Measurements from ENCODE around the gene SRGAP3. TPM values are rescaled to one million over a fixed set of nuclear protein-coding genes. Genes with fewer than 3 reads are reported as not detected.

Gene SRGAP3
- total and polyA plus RNA-seq, 2 experiments from 2014 or later = 7.4 to 8.3 TPM

GRCh38 chr3:9244495-9245183, 4.8 kb downstream of the SRGAP3 start:
- Histone ChIP-seq H3K4me2 (no peak overlapping the region), H3K4me1 (ENCODE audit: insufficient read depth) (peaks cover 4% of the 10 kb centered on the region), H2AFZ (no peak overlapping the region), H3K4me3 (no peak overlapping the region), H3K27me3 (no peaks in the 10 kb centered on the region), H3K9me3 (ENCODE audit: low read depth) (no peaks in the 10 kb centered on the region), H3K36me3 (replicated peaks; ENCODE audit: insufficient read depth, low read depth) (no peaks in the 10 kb centered on the region), H3K9me2 (replicated peaks; ENCODE audit: insufficient read depth) (no peaks in the 10 kb centered on the region), H3K27ac (no peak overlapping the region), H3K79me2 (peaks cover 12% of the 10 kb centered on the region), H4K20me1 (ENCODE audit: insufficient read depth, poor library complexity, severe bottlenecking) (no peaks in the 10 kb centered on the region)
- WGBS (ENCODE audit: low lambda C conversion rate, missing lambda C conversion rate) = 36% methylated on average over 1 of the region's 1 CpG
- DNase-seq (ENCODE audit: low spot score) = no peak
- TF ChIP-seq EZH2phosphoT487 (IDR thresholded peaks at IDR 0.05; ENCODE audit: low read depth, severe bottlenecking, unreplicated experiment) (no peak), CTCF (IDR thresholded peaks at IDR 0.05; ENCODE audit: poor library complexity) (no peak), EZH2 (IDR thresholded peaks at IDR 0.05; ENCODE audit: borderline replicate concordance) (no peak)

- no peaks in the 10 kb centered on the region for H3K9me3 ChIP-seq (ENCODE audit: low read depth)
- no peaks in the 10 kb centered on the region for H3K9me2 ChIP-seq (replicated peaks; ENCODE audit: insufficient read depth)
- H3K4me3 ChIP-seq = no peak overlapping the region
- no peaks in the 10 kb centered on the region for H4K20me1 ChIP-seq (ENCODE audit: insufficient read depth, poor library complexity, severe bottlenecking)
- no peak for TF ChIP-seq CTCF (IDR thresholded peaks at IDR 0.05; ENCODE audit: poor library complexity)
- no peak for TF ChIP-seq EZH2 (IDR thresholded peaks at IDR 0.05; ENCODE audit: borderline replicate concordance)
- no peak for TF ChIP-seq EZH2phosphoT487 (IDR thresholded peaks at IDR 0.05; ENCODE audit: low read depth, severe bottlenecking, unreplicated experiment)
- DNase-seq (ENCODE audit: low spot score) = no peak
- H3K36me3 ChIP-seq (replicated peaks; ENCODE audit: insufficient read depth, low read depth) = no peaks in the 10 kb centered on the region
- H3K79me2 ChIP-seq = peaks cover 12% of the 10 kb centered on the region
- no peaks in the 10 kb centered on the region for H3K27me3 ChIP-seq
- 96% methylated on average over 4 of the region's 4 CpGs for WGBS (ENCODE audit: low lambda C conversion rate, missing lambda C conversion rate)
- no peak overlapping the region for H3K4me2 ChIP-seq
- H3K4me1 ChIP-seq (ENCODE audit: insufficient read depth) = no peaks in the 10 kb centered on the region
- H2AFZ ChIP-seq = no peak overlapping the region
- H3K27ac ChIP-seq = no peak overlapping the region
Measured at GRCh38 chr3:9241956-9242355, 7.5 kb downstream of the SRGAP3 start.

GRCh38 chr3:9239680-9240079, 9.8 kb downstream of the SRGAP3 start:
- no peak for DNase-seq (ENCODE audit: low spot score)
- 90% methylated on average over 1 of the region's 1 CpG for WGBS (ENCODE audit: low lambda C conversion rate, missing lambda C conversion rate)
- Histone ChIP-seq H3K9me3 (ENCODE audit: low read depth) (no peaks in the 10 kb centered on the region), H2AFZ (no peak overlapping the region), H3K4me3 (no peak overlapping the region), H3K9me2 (replicated peaks; ENCODE audit: insufficient read depth) (no peaks in the 10 kb centered on the region), H3K4me2 (no peak overlapping the region), H3K27ac (no peak overlapping the region), H3K36me3 (replicated peaks; ENCODE audit: insufficient read depth, low read depth) (no peaks in the 10 kb centered on the region), H3K4me1 (ENCODE audit: insufficient read depth) (no peaks in the 10 kb centered on the region), H3K79me2 (no peaks in the 10 kb centered on the region), H3K27me3 (no peaks in the 10 kb centered on the region), H4K20me1 (ENCODE audit: insufficient read depth, poor library complexity, severe bottlenecking) (no peaks in the 10 kb centered on the region)
- no peak for TF ChIP-seq EZH2 (IDR thresholded peaks at IDR 0.05; ENCODE audit: borderline replicate concordance)
- no peak for TF ChIP-seq EZH2phosphoT487 (IDR thresholded peaks at IDR 0.05; ENCODE audit: low read depth, severe bottlenecking, unreplicated experiment)
- no peak for TF ChIP-seq CTCF (IDR thresholded peaks at IDR 0.05; ENCODE audit: poor library complexity)

All from hepatocyte (in vitro differentiated cells).